Aorta (tissue), 5 donors: Measurements from ENCODE around the gene MYBPHL. TPM values are rescaled to one million over a fixed set of nuclear protein-coding genes. Genes with fewer than 3 reads are reported as not detected.

Experiments used
- ATAC-seq: fragments of 200-7000 bp; cut with Tn5 transposase; one replicate; pipeline ENCODE4 v1.9.1; 2022; ENCODE audit warnings: moderate library complexity; ENCODE audit not compliant: low FRiP score
- DNase-seq, 2 donors: peaks; one replicate each; pipeline ENCODE4 v3.0.0-alpha.2; 2020
- H3K27ac ChIP-seq, 2 donors: one replicate each; pipeline ENCODE4 v1.5.1; 2013; ENCODE audit warnings: low read length in 2 of 2, mild to moderate bottlenecking in 2 of 2, moderate library complexity in 2 of 2, control low read depth in 1 of 2, inconsistent platforms in 1 of 2, low read depth in 1 of 2
- H3K27me3 ChIP-seq, 2 donors: one replicate each; pipeline ENCODE4 v1.6.1; 2013; ENCODE audit warnings: control low read depth in 1 of 2, low read length in 1 of 2, mild to moderate bottlenecking in 1 of 2, moderate library complexity in 1 of 2; ENCODE audit not compliant: insufficient read depth in 2 of 2, control insufficient read depth in 1 of 2
- H3K36me3 ChIP-seq, 2 donors: one replicate each; pipeline ENCODE4 v1.6.1; 2013; ENCODE audit warnings: control low read depth in 1 of 2, low read length in 1 of 2, mild to moderate bottlenecking in 1 of 2; ENCODE audit not compliant: insufficient read depth in 2 of 2, control insufficient read depth in 1 of 2
- H3K4me1 ChIP-seq, 2 donors: one replicate each; pipeline ENCODE4 v1.6.1; 2013; ENCODE audit warnings: low read length in 2 of 2, control low read depth in 1 of 2, mild to moderate bottlenecking in 1 of 2, moderate library complexity in 1 of 2; ENCODE audit not compliant: insufficient read depth in 2 of 2, control insufficient read depth in 1 of 2
- H3K4me3 ChIP-seq, 2 donors: one replicate each; pipeline ENCODE4 v1.5.1; 2013; ENCODE audit warnings: low read length in 2 of 2, control low read depth in 1 of 2, mild to moderate bottlenecking in 1 of 2
- H3K9me3 ChIP-seq: one replicate; pipeline ENCODE4 v1.6.1; 2013; ENCODE audit warnings: mild to moderate bottlenecking, low read length; ENCODE audit not compliant: control insufficient read depth
- WGBS, 2 donors: extraction: QIAGEN DNeasy Blood & Tissue Kit; methylation state at CpG; one replicate each; pipeline ENCODE4 v1.1.7; 2013; 5-methylcytosine and 5-hydroxymethylcytosine counted together
- intact Hi-C, 2 donors: fragments of 100-400 bp; cut with DNase I; formaldehyde crosslinking; loops; one replicate each; pipeline versions ENCODE4 v1.14.2 to v1.15.0; 2022
- polyA plus RNA-seq, 2 donors: library from polyadenylated mRNA; stranded (reverse); fragments of 200-250 nt; gene quantifications; one replicate each; pipeline ENCODE4 v1.2.3, GENCODE V29; 2013
- total RNA-seq, 2 donors: library from RNA; stranded (reverse); fragmentation: NEBNext Ultra II Directional; extraction: Animal tissue kit (Norgen Biotek cat#: 25700); gene quantifications; one replicate each; pipeline ENCODE4 v1.2.1, GENCODE V29; 2021
- donor health status: healthy with polysubstance abuse.
- donor health status: Bipolar disorder and iron deficiency.
- donor health status: DM: no; HTN: no; CAD: no.
- donor health status: DM: no; HTN: no; CAD: no.
- donor health status: DM: yes; HTN: yes; CAD: no.

Gene MYBPHL
- total and polyA plus RNA-seq, 4 donors, result not detected

GRCh38 chr1:109243221-109243620, 63.6 kb downstream of the MYBPHL start:
- no peak for ATAC-seq
- no peaks in the 10 kb centered on the region for H3K9me3 ChIP-seq
- no peak overlapping the region for H3K4me3 ChIP-seq
- DNase-seq, result no peak
- intact Hi-C loops, result no loop called here
- H3K36me3 ChIP-seq, result no peaks in the 10 kb centered on the region
- no peaks in the 10 kb centered on the region for H3K27me3 ChIP-seq
- no peak overlapping the region for H3K27ac ChIP-seq
- H3K4me1 ChIP-seq, result no peaks in the 10 kb centered on the region
- 68 to 69% methylated on average over 5 of the region's 5 CpGs for WGBS, 2 donors

- no peaks in the 10 kb centered on the region for H3K4me1 ChIP-seq
- no peak for ATAC-seq
- WGBS, 2 donors, result 12 to 20% methylated on average over 7 of the region's 7 CpGs
- no peak for DNase-seq
- intact Hi-C loops, result no loop called here
- H3K9me3 ChIP-seq, result no peaks in the 10 kb centered on the region
- no peaks in the 10 kb centered on the region for H3K36me3 ChIP-seq
- H3K27me3 ChIP-seq, result no peaks in the 10 kb centered on the region
- no peak overlapping the region for H3K27ac ChIP-seq
- H3K4me3 ChIP-seq, result no peak overlapping the region
Measured at GRCh38 chr1:109242387-109242786, 64.4 kb downstream of the MYBPHL start.

Other genes with a start within 250 kb of the MYBPHL start
- 10 to 100 TPM; 40.7 to 71.2 TPM for gene TAF13, start 231.0 kb downstream of the MYBPHL start, total RNA-seq
- 100 to 1,000 TPM in 1 of 2 donors, 10 to 100 TPM in 1; 30.5 to 111 TPM for gene TAF13, start 231.0 kb downstream of the MYBPHL start, polyA plus RNA-seq
- 10 to 100 TPM; 42.2 to 43.2 TPM for gene TMEM167B, start 216.2 kb downstream of the MYBPHL start, total RNA-seq
- gene TMEM167B, start 216.2 kb downstream of the MYBPHL start, polyA plus RNA-seq, result 10 to 100 TPM; 26.7 to 28.1 TPM
- 1 to 10 TPM in 1 of 2 donors, under 1 TPM in 1; 0.55 to 1.5 TPM for gene ELAPOR1, start 192.9 kb downstream of the MYBPHL start, total RNA-seq
- 1 to 10 TPM in 1 of 2 donors, under 1 TPM in 1; 0.15 to 6.0 TPM for gene ELAPOR1, start 192.9 kb downstream of the MYBPHL start, polyA plus RNA-seq
- gene SARS1, start 93.1 kb downstream of the MYBPHL start, total RNA-seq, result 100 to 1,000 TPM; 116 to 117 TPM
- gene SARS1, start 93.1 kb downstream of the MYBPHL start, polyA plus RNA-seq, result 100 to 1,000 TPM; 109 to 159 TPM
- gene CELSR2, start 57.5 kb downstream of the MYBPHL start, total RNA-seq, result 1 to 10 TPM; 1.6 to 4.2 TPM
- 1 to 10 TPM in 1 of 2 donors, under 1 TPM in 1; 0.38 to 2.1 TPM for gene CELSR2, start 57.5 kb downstream of the MYBPHL start, polyA plus RNA-seq
- 1 to 10 TPM; 2.2 to 4.2 TPM for gene PSRC1, start 23.9 kb downstream of the MYBPHL start, total RNA-seq
- gene PSRC1, start 23.9 kb downstream of the MYBPHL start, polyA plus RNA-seq, result 1 to 10 TPM; 1.3 to 7.8 TPM
- 100 to 1,000 TPM; 119 to 310 TPM for gene SORT1, start 90.9 kb upstream of the MYBPHL start, total RNA-seq
- 10 to 100 TPM; 47.3 to 74.6 TPM for gene SORT1, start 90.9 kb upstream of the MYBPHL start, polyA plus RNA-seq
- gene PSMA5, start 119.4 kb upstream of the MYBPHL start, total RNA-seq, result 10 to 100 TPM; 37.4 to 49.9 TPM
- 10 to 100 TPM; 39.1 to 57.1 TPM for gene PSMA5, start 119.4 kb upstream of the MYBPHL start, polyA plus RNA-seq
- 1 to 10 TPM; 5.9 to 6.2 TPM for gene SYPL2, start 159.5 kb upstream of the MYBPHL start, total RNA-seq
- gene SYPL2, start 159.5 kb upstream of the MYBPHL start, polyA plus RNA-seq, result 1 to 10 TPM; 1.4 to 2.8 TPM
- 1 to 10 TPM; 3.8 to 4.2 TPM for gene ATXN7L2, start 176.9 kb upstream of the MYBPHL start, total RNA-seq
- 10 to 100 TPM in 1 of 2 donors, under 1 TPM in 1; 0.63 to 12.5 TPM for gene ATXN7L2, start 176.9 kb upstream of the MYBPHL start, polyA plus RNA-seq
- gene CYB561D1, start 187.1 kb upstream of the MYBPHL start, total RNA-seq, result 10 to 100 TPM; 10.6 TPM
- gene CYB561D1, start 187.1 kb upstream of the MYBPHL start, polyA plus RNA-seq, result 1 to 10 TPM; 5.4 to 5.7 TPM
- gene AMIGO1, start 202.7 kb upstream of the MYBPHL start, total RNA-seq, result 1 to 10 TPM; 3.8 to 7.7 TPM
- 1 to 10 TPM; 3.1 to 4.5 TPM for gene AMIGO1, start 202.7 kb upstream of the MYBPHL start, polyA plus RNA-seq
- not detected for gene GPR61, start 232.9 kb upstream of the MYBPHL start, total RNA-seq
- not detected for gene GPR61, start 232.9 kb upstream of the MYBPHL start, polyA plus RNA-seq
- gene GNAI3, start 241.6 kb upstream of the MYBPHL start, total RNA-seq, result 1 to 10 TPM; 7.0 to 8.2 TPM
- 1 to 10 TPM; 3.0 to 3.3 TPM for gene GNAI3, start 241.6 kb upstream of the MYBPHL start, polyA plus RNA-seq